HG02571 (cell line): ENCODE results near the gene KRTAP4-4.
"Not testable (repeated sequence)": the region's sequence is repeated elsewhere in the genome, so short reads cannot be mapped to it uniquely, and the experiment has no call there.

Experiments used
- ATAC-seq: cut with Tn5 transposase; IDR thresholded peaks from one replicate; pipeline ENCODE4 v1.9.1; 2021; ENCODE audit warnings: mild to moderate bottlenecking, moderate library complexity; ENCODE audit not compliant: unreplicated experiment

KRTAP4-4 gene

DNA sequence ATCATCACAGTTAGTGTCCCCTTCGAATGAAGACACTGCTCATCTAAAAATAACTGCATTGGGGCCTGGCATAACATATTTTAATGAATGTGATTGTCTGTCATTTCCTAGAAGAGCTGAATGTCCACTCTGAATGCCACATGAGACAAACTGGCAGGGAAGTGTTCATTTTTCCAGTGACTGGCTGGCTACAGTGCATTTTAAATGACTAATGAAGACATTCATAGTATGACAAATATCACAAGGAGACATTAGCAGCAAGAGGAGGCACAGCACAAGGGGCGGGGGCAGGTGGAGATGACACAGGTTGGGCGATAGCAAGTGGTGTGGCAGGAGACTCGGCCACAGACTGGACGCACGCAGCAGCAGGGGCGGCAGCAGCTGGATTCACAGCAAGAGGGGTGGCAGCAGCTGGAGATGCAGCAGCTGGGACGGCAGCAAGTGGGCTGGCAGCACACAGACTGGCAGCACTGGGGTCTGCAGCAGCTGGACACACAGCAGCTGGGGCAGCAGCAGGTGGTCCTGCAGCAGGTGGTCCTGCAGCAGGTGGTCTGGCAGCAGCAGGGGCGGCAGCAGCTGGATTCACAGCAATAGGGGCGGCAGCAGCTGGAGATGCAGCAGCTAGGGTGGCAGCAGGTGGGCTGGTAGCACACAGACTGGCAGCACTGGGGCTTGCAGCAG, 11.4 kb downstream of the KRTAP4-4 start:
- not testable (repeated sequence) for ATAC-seq

DNA sequence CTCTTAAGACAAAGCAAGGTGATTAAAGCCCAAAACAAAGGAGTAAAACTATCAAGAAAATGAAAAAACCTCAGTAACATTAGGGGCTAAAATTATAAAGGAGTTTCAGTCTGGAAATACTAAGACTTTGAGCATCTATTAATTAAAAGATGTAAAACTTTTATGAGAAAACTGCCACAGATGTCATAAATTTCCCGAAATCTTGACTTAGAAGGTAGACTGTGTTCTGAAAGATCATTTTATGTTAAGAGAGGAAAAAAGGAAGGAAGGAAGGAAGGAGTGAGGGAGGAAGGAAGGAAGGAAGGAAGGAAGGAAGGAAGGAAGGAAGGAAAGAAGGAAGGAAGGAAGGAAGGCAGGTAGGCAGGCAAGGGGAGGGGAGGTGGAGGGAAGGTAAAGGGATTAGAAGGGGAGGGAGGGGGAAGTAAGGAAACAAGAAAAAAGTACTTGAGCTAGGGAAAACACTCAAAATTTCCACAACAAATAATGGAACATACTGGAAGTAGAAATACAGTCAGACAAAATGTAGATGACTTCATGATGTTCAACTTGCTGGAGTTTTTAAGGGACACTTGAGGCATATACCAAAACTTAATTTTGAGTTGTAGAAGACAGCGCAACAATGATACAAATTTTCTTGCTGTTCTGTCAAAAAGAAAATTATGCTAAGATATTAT, 12.9 kb downstream of the KRTAP4-4 start:
- no peak for ATAC-seq

GRCh38 chr17:41145261-41145660, 15.3 kb downstream of the KRTAP4-4 start:
- no peak for ATAC-seq

DNA sequence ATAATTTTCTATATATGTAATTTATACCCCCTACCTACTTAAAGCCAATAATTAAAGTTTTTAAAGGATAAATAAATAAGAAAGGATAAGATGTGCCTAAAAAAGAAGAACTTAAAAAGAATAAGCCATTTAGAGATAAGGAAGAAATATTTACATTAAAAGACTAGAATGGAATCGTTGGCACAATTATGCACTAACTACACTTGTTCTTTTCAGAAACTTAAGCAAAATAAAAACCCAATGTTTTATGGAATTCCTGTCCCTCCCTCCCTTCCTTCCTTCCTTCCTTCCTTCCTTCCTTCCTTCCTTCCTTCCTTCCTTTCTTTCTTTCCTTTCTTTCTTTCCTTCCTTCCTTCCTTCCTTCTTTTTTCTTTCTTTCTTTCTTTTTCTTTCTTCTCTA, 15.7 kb downstream of the KRTAP4-4 start:
- ATAC-seq, result no peak

GRCh38 chr17:41141361-41141760, 19.2 kb downstream of the KRTAP4-4 start:
- no peak for ATAC-seq

DNA sequence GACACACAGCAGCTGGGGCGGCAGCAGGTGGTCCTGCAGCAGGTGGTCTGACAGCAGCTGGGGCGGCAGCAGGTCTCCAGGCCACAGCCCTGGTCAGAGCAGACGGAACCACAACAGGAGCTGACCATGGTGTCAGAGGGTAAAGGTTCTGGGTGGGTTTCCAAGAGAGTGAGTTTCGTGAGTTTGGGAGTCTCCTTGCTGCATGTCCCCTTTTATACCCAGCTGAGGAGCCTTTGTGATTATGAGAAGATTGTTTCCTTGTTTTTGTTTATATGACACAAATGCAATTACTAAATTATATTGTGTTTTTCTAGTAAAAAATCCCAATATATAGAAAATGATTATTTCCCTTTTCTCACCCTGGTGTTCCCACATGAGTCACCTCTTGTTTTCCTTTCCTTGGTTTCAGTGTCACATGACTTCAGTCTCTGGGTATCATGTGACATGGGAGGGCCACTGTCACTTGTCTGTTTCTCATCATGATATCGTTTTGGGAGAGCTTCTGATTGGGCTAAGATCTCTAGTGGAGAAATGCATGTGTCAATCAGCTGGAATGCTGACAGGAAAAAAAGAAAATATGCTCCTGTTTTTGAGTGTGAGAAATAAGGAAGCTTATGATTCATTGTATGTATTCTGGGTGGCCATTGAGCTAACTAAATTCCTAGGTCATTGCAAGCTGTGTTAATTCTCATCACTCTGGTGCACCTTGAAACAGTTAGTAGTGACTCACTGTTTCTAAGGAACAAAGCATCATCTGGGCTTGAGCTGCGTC, 20.0 kb downstream of the KRTAP4-4 start, which contains the start of gene KRTAP4-6:
KRTAP4-6 (minus strand) TSS at position 185 of the 772 bp plus-strand sequence; CDS start at position 128, 57 bp downstream.
- ATAC-seq, result no peak

DNA sequence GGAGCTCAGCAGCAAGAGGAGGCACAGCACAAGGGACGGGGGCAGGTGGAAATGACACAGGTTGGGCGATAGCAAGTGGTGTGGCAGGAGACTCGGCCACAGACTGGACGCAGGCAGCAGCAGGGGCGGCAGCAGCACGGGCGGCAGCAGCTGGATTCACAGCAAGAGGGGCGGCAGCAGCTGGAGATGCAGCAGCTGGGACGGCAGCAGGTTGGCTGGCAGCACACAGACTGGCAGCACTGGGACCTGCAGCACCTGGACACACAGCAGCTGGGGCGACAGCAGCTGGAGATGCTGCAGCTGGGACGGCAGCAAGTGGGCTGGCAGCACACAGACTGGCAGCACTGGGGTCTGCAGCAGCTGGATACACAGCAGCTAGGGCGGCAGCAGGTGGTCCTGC, 20.7 kb downstream of the KRTAP4-4 start:
- not testable (repeated sequence) for ATAC-seq

DNA sequence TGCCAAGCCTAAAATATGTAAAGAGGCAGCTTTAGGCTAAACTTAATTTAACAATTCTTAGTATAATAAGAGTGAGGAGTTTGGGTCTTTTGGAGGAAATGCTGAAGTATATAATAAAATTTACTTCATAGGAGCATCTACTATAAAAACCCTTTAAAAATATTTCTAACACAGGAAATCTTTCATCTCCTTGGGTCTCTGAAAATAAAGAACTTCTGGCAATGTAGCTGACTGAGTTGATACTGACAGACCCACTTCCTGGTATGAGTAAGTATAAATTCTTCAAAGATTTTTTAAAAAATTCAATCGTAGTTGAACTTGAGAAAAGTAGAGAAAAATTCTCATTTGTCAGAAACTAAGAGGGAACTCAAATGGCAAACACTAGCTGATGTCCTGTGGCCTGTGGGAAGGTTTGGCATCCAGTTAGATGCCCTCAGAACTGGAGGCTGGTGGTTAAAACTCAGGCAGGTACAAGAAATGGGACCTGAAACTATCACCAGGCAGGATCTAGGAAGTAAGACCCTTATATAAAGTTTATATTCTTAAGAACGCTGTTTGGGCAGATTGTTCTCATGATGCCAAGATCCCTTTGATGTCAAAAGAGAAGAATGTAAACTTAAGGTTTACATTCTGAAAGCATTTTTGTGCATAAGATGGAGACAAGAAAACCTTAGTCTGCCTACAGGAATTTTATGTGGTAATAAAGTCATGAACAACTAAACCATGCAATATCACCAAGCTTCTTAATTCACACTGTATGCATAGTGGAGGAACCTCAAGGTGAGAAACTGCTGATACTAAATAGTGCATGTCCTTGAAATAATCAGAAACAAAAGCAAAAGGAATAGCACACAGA, 26.4 kb downstream of the KRTAP4-4 start:
- no peak for ATAC-seq

- ATAC-seq, result no peak
Observed at GRCh38 chr17:41131979-41132378, 28.6 kb downstream of the KRTAP4-4 start.

GRCh38 chr17:41127371-41127770, 33.2 kb downstream of the KRTAP4-4 start:
- ATAC-seq, result no peak

GRCh38 chr17:41126412-41126811, 34.1 kb downstream of the KRTAP4-4 start:
- ATAC-seq, result no peak

DNA sequence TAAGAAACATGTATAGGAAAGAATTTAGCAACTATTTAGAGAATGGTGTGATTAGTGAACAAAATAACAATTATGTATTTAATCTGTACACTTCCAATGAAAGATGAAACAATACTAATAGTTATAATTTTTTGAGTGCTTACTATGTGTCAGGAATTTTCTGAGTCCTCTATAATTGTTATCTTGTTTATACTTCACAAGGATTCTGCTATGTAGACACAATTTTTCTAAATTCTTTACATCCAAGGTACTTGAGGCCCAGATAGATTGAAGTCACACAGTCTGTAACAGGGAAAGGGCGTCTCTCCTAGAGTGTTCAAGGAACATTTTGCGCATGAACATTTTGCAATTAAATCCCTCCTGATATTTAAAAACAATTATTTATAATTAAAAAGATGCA, 35.5 kb downstream of the KRTAP4-4 start:
- no peak for ATAC-seq

DNA sequence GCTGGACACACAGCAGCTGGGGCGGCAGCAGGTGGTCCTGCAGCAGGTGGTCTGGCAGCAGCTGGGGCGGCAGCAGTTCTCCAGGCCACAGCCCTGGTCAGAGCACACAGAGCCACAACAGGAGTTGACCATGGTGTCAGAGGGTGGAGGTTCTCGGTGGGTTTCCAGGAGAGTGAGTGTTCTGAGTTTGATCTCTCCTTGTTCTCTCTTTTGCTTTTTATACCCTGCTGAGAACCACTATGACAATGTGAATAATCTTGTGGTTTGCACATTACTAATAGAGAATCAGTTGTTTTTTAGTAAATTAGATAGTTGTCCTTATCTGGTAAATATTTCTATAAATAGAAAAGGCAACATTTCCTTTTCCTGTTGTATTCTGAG, 36.6 kb downstream of the KRTAP4-4 start, which contains the start of gene KRTAP4-12:
KRTAP4-12 (minus strand) TSS at position 192 of the 381 bp plus-strand sequence; CDS start at position 132, 60 bp downstream.
- ATAC-seq, result not testable (repeated sequence)

DNA sequence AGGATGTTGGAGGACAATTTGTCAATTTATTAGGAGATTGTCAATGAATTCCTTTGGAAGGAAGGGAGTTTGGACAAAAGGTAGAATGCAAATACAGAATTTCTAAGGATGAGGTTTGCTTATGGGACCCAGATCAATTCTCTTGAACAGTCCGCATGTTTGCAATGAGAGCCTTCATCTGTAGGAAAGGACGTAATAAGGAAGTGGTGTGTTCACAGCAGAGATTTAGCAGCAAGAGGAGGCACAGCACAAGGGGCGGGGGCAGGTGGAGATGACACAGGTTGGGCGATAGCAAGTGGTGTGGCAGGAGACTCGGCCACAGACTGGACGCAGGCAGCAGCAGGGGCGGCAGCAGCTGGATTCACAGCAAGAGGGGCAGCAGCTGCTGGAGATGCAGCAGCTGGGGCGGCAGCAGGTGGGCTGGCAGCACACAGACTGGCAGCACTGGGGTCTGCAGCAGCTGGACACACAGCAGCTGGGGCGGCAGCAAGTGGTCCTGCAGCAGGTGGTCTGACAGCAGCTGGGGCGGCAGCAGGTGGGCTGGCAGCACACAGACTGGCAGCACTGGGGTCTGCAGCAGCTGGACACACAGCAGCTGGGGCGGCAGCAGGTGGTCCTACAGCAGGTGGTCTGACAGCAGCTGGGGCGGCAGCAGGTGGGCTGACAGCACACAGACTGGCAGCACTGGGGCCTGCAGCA, 37.1 kb downstream of the KRTAP4-4 start:
- ATAC-seq, result not testable (repeated sequence)

- no peak for ATAC-seq
Observed at GRCh38 chr17:41121742-41122141, 38.8 kb downstream of the KRTAP4-4 start.

GRCh38 chr17:41119696-41120690, 40.6 kb downstream of the KRTAP4-4 start:
- ATAC-seq, result not testable (repeated sequence)

- no peak for ATAC-seq
Observed at GRCh38 chr17:41118721-41119120, 41.8 kb downstream of the KRTAP4-4 start.

DNA sequence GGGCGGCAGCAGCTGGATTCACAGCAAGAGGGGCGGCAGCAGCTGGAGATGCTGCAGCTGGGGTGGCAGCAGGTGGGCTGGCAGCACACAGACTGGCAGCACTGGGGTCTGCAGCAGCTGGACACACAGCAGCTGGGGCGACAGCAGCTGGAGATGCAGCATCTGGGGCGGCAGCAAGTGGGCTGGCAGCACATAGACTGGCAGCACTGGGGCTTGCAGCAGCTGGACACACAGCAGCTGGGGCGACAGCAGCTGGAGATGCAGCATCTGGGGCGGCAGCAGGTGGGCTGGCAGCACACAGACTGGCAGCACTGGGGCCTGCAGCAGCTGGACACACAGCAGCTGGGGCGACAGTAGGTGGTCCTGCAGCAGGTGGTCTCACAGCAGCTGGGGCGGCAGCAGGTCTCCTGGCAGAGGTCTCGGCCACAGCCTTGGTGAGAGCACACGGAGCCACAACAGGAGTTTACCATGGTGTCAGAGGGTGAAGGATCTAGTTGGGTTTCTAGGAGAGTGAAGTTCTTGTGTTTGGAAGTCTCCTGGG, 42.6 kb downstream of the KRTAP4-4 start, which contains the start of gene KRTAP4-11:
KRTAP4-11 (minus strand) TSS at position 528 of the 541 bp plus-strand sequence; CDS start at position 470, 58 bp downstream.
- ATAC-seq, result not testable (repeated sequence)
